A673 (cell line): ENCODE measurements around the gene HSD17B14. TPM values are rescaled to one million over a fixed set of nuclear protein-coding genes. Genes with fewer than 3 reads are reported as not detected.

Source experiments
- BruUV-seq: library from RNA; stranded (reverse); fragments of 400-500 nt; replicated peaks from 2 replicates; lab custom pipeline; 2021; lab: Mats Ljungman, UMichigan
- CTCF ChIA-PET: fragments of 300-600 bp; sonication (Branson Sonifier 250); formaldehyde crosslinking; loops from one replicate; lab custom pipeline; 2022; ENCODE audit warnings: antibody characterized with exemption; lab: Charles Lee
- POLR2A ChIA-PET: fragments of 300-600 bp; sonication (Branson Sonifier 250); formaldehyde crosslinking; loops from one replicate; lab custom pipeline; 2022; ENCODE audit warnings: antibody characterized with exemption; ENCODE audit not compliant: low non-redundant PET; lab: Charles Lee
- DNase-seq: peaks from one replicate; pipeline ENCODE4 v3.0.0-alpha.2; 2015; ENCODE audit warnings: low spot score
- H3K27ac ChIP-seq: fragments of 200-600 bp; sonication (generic); 2 replicates; pipeline ENCODE4 v1.5.1; 2016; ENCODE audit warnings: mixed run types, low read depth, mild to moderate bottlenecking, mixed read lengths, antibody characterized with exemption, low read length; ENCODE audit not compliant: poor library complexity, severe bottlenecking
- H3K27me3 ChIP-seq: fragments of 200-600 bp; sonication (generic); replicated peaks from 2 replicates; pipeline ENCODE4 v1.6.1; 2017; ENCODE audit warnings: mixed run types, low read depth, mild to moderate bottlenecking, mixed read lengths, antibody characterized with exemption, low read length; ENCODE audit not compliant: insufficient read depth, poor library complexity
- H3K36me3 ChIP-seq: fragments of 200-600 bp; sonication (generic); 2 replicates; pipeline ENCODE4 v1.6.1; 2016; ENCODE audit warnings: mixed run types, mild to moderate bottlenecking, mixed read lengths, antibody characterized with exemption, low read length; ENCODE audit not compliant: insufficient read depth, poor library complexity, severe bottlenecking
- H3K4me1 ChIP-seq: fragments of 200-600 bp; sonication (generic); 2 replicates; pipeline ENCODE4 v1.6.1; 2017; ENCODE audit warnings: mixed run types, mild to moderate bottlenecking, mixed read lengths, antibody characterized with exemption, low read length; ENCODE audit not compliant: insufficient read depth, poor library complexity, severe bottlenecking
- H3K4me3 ChIP-seq: fragments of 200-600 bp; sonication (generic); 2 replicates; pipeline ENCODE4 v1.5.1; 2016; ENCODE audit warnings: low read depth, mixed run types, mild to moderate bottlenecking, mixed read lengths, low read length; ENCODE audit not compliant: poor library complexity, severe bottlenecking
- H3K9me3 ChIP-seq: fragments of 200-600 bp; sonication (generic); 2 replicates; pipeline ENCODE4 v1.6.1; 2016; ENCODE audit warnings: mixed run types, low read depth, mild to moderate bottlenecking, mixed read lengths, antibody characterized with exemption, low read length; ENCODE audit not compliant: poor library complexity, severe bottlenecking
- CTCF ChIP-seq: fragments of 300-800, 200-600 bp; sonication (generic); conservative IDR thresholded peaks from 2 replicates; pipeline ENCODE4 v1.5.1; 2017; ENCODE audit warnings: low read depth, mild to moderate bottlenecking, antibody characterized with exemption, low read length, moderate library complexity, mixed read lengths
- EZH2 ChIP-seq: fragments of 200-600 bp; sonication (generic); IDR thresholded peaks from 2 replicates; pipeline ENCODE4 v1.6.1; 2017; ENCODE audit warnings: borderline replicate concordance, low read depth, mild to moderate bottlenecking, mixed read lengths, antibody characterized with exemption, low read length; ENCODE audit not compliant: poor library complexity, severe bottlenecking
- intact Hi-C: fragments of 100-400 bp; cut with micrococcal nuclease; formaldehyde crosslinking; loops from one replicate; pipeline ENCODE4 v1.10.0; 2022; ENCODE audit not compliant: unreplicated experiment
- total RNA-seq: library from RNA; stranded (reverse); gene quantifications from 2 replicates; pipeline ENCODE4 v1.2.3, GENCODE V29; 2021

The HSD17B14 gene
- total RNA-seq, 1 experiment from 2014 or later = 2.0 TPM

GRCh38 chr19:48833049-48833448, 3.2 kb downstream of the HSD17B14 start:
- intact Hi-C loops = no loop called here
- no TSS peak for BruUV-seq
- POLR2A ChIA-PET = no interaction called here

GRCh38 chr19:48830965-48831364, 5.3 kb downstream of the HSD17B14 start:
- H3K4me3 ChIP-seq = no peak overlapping the region
- DNase-seq = no peak
- no peak overlapping the region for H3K27ac ChIP-seq
- H3K9me3 ChIP-seq = no peaks in the 10 kb centered on the region
- ChIA-PET POLR2A (no interaction called here), CTCF (no interaction called here)
- no TSS peak for BruUV-seq
- intact Hi-C loops = no loop called here
- H3K4me1 ChIP-seq = peaks cover 3% of the 10 kb centered on the region
- TF ChIP-seq CTCF (no peak), EZH2 (no peak)
- H3K36me3 ChIP-seq = no peaks in the 10 kb centered on the region
- no peaks in the 10 kb centered on the region for H3K27me3 ChIP-seq

More at GRCh38 chr19:48833049-48833448, 3.2 kb downstream of the HSD17B14 start:
- Histone ChIP-seq H3K4me1 (peaks cover 13% of the 10 kb centered on the region), H3K36me3 (no peaks in the 10 kb centered on the region), H3K27me3 (no peaks in the 10 kb centered on the region), H3K27ac (no peak overlapping the region), H3K4me3 (no peak overlapping the region), H3K9me3 (no peaks in the 10 kb centered on the region)
- CTCF ChIA-PET = no interaction called here
- DNase-seq = no peak
- TF ChIP-seq CTCF (no peak), EZH2 (no peak)

GRCh38 chr19:48830088-48830487, 6.2 kb downstream of the HSD17B14 start:
- ChIA-PET CTCF (no interaction called here), POLR2A (no interaction called here)
- no peaks in the 10 kb centered on the region for H3K9me3 ChIP-seq
- H3K27ac ChIP-seq = no peak overlapping the region
- no peaks in the 10 kb centered on the region for H3K36me3 ChIP-seq
- TF ChIP-seq EZH2 = no peak
- TF ChIP-seq CTCF = no peak
- H3K4me1 ChIP-seq = no peaks in the 10 kb centered on the region
- no peak for DNase-seq
- intact Hi-C loops = no loop called here
- no peaks in the 10 kb centered on the region for H3K27me3 ChIP-seq
- no TSS peak for BruUV-seq
- H3K4me3 ChIP-seq = no peak overlapping the region
